Neural crest cell (in vitro differentiated cells): ENCODE data around the gene DNAL4. TPM values are rescaled to one million over a fixed set of nuclear protein-coding genes. Genes with fewer than 3 reads are reported as not detected.

Source experiments
- DNase-seq: peaks from one replicate; pipeline ENCODE4 v3.0.0; 2021; ENCODE audit warnings: low read depth, mixed read lengths, low spot score
- H3K27ac Mint-ChIP-seq: one replicate; pipeline ENCODE4 v1.8.0; 2021; ENCODE audit warnings: mild to moderate bottlenecking, mixed read lengths; ENCODE audit not compliant: unreplicated experiment
- H3K27me3 Mint-ChIP-seq: 2 replicates; pipeline ENCODE4 v1.8.0; 2021; ENCODE audit warnings: low read depth, mild to moderate bottlenecking, mixed read lengths
- H3K36me3 Mint-ChIP-seq: 2 replicates; pipeline ENCODE4 v1.8.0; 2021; ENCODE audit warnings: low read depth, mild to moderate bottlenecking, mixed read lengths
- H3K4me1 Mint-ChIP-seq: 2 replicates; pipeline ENCODE4 v1.8.0; 2021; ENCODE audit warnings: mixed read lengths
- H3K4me3 Mint-ChIP-seq: one replicate; pipeline ENCODE4 v1.8.0; 2021; ENCODE audit warnings: mild to moderate bottlenecking, mixed read lengths
- H3K9me3 Mint-ChIP-seq: 2 replicates; pipeline ENCODE4 v1.8.0; 2021; ENCODE audit warnings: mixed read lengths
- total RNA-seq: library from RNA; stranded (reverse); gene quantifications from 2 replicates; pipeline ENCODE4 v1.2.1, GENCODE V29; 2021
- TF ChIP-seq, protein P1 (sequence below): fragments of 200-600 bp; sonication (generic); conservative IDR thresholded peaks from 2 replicates; pipeline ENCODE4 v1.5.0; 2021; ENCODE audit warnings: antibody characterized with exemption, mild to moderate bottlenecking

DNAL4 gene
- total RNA-seq, 1 donor from 2014 or later: 18.9 TPM

DNA sequence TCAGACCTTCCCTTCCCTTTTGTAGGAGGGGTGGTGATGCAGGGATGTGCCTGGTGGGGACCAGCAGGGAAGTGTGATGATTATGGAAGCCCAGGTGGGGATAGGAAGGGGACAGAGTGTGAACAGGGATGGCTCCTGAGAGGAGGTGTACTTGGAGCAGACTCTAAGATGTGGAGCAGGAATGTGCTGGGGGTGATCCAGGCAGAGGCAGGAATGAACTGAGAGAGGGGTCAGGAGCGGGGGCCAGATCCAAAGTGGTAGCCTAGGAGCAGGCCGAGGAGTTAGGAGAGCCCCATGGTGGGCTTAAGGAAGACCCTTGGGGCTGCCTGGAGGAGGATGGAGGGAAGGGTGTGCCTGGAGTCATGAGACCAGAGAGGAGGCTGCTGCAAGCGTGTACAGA, 46.2 kb upstream of the DNAL4 start:
- peak overlapping the region; percentile 50 for H3K4me3 Mint-ChIP-seq
- TF ChIP-seq, protein P1, sequence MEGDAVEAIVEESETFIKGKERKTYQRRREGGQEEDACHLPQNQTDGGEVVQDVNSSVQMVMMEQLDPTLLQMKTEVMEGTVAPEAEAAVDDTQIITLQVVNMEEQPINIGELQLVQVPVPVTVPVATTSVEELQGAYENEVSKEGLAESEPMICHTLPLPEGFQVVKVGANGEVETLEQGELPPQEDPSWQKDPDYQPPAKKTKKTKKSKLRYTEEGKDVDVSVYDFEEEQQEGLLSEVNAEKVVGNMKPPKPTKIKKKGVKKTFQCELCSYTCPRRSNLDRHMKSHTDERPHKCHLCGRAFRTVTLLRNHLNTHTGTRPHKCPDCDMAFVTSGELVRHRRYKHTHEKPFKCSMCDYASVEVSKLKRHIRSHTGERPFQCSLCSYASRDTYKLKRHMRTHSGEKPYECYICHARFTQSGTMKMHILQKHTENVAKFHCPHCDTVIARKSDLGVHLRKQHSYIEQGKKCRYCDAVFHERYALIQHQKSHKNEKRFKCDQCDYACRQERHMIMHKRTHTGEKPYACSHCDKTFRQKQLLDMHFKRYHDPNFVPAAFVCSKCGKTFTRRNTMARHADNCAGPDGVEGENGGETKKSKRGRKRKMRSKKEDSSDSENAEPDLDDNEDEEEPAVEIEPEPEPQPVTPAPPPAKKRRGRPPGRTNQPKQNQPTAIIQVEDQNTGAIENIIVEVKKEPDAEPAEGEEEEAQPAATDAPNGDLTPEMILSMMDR: no peak

DNA sequence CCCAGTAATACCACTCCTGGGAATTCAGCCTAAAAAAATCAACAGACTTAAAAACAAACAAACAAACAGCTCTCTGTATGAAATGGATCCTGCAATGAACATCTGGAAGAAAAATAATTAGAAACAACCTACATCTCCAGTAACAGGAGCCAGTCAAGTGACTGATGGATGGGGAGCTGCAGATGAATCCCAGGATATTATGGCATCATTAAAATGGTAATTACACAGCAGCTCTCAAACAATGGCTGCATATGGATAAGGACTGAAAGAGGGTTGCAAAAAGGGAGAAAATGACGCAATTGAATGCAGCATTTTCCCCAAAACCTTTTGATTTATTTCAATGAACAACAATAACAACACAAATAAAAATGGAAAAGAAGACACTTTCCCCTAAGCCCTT, 45.7 kb upstream of the DNAL4 start:
- TF ChIP-seq, protein P1: no peak
- Mint-ChIP-seq H3K4me3 (peak overlapping the region; percentile 50), H3K36me3 (no peaks in the 10 kb centered on the region), H3K27ac (no peak overlapping the region), H3K27me3 (peaks cover 61% of the 10 kb centered on the region), H3K4me1 (peaks cover 4% of the 10 kb centered on the region), H3K9me3 (no peaks in the 10 kb centered on the region)
- DNase-seq: no peak

More for the DNA sequence above, 46.2 kb upstream of the DNAL4 start:
- Mint-ChIP-seq H3K27me3 (peaks cover 63% of the 10 kb centered on the region), H3K36me3 (no peaks in the 10 kb centered on the region), H3K27ac (no peak overlapping the region), H3K9me3 (no peaks in the 10 kb centered on the region), H3K4me1 (peaks cover 4% of the 10 kb centered on the region)
- no peak for DNase-seq

DNA sequence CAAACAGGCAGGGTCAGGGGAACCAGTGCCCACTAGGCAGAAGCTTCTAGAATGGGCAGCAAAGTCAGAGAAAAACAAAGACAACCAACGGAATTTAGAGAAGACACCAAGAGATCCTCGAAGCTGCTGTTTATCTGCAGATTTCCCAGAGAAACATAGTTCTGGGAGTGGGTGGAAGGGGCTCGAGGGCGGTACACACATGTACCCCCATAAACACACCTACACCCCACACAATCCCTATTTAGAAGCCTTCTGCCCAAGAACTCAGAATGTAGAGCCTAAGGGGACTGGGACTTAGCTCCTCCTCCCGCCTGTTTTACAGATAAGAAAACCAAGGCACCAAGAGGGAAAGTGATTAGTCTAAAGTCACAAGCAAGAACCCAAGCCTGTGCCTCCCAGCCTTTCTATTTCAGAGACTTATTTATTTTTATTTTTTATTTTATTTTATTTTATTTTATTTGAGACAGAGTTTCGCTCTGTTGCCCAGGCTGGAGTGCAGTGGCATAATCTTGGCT, 43.5 kb upstream of the DNAL4 start:
- no peak for DNase-seq
- TF ChIP-seq, protein P1: no peak
- no peak overlapping the region for H3K4me3 Mint-ChIP-seq
- H3K27me3 Mint-ChIP-seq: peaks cover 59% of the 10 kb centered on the region
- no peak overlapping the region for H3K27ac Mint-ChIP-seq
- H3K36me3 Mint-ChIP-seq: no peaks in the 10 kb centered on the region
- H3K4me1 Mint-ChIP-seq: no peaks in the 10 kb centered on the region
- H3K9me3 Mint-ChIP-seq: no peaks in the 10 kb centered on the region

DNA sequence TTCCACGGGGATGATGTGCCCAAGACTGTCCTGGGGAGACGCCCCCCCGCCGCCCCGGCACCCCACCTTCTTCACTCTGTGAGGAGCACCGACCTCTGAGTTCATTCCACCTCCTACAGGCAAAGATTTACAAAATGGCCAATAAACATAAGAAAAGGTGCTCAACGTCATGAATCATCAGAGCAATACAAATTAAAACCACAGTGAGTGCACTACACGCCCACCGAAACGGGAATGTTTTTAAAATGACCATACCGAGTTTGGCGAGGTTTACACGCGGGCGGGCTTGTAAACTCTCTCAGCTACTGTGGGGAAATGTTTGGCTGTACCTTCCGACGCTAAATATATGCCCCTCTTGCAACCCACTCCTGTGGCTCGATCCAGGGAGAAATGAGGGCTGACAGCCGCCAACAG, 42.0 kb upstream of the DNAL4 start:
- H3K4me1 Mint-ChIP-seq: no peaks in the 10 kb centered on the region
- H3K4me3 Mint-ChIP-seq: no peak overlapping the region
- H3K36me3 Mint-ChIP-seq: no peaks in the 10 kb centered on the region
- TF ChIP-seq, protein P1: no peak
- H3K27ac Mint-ChIP-seq: no peak overlapping the region
- H3K27me3 Mint-ChIP-seq: peaks cover 47% of the 10 kb centered on the region
- H3K9me3 Mint-ChIP-seq: no peaks in the 10 kb centered on the region
- DNase-seq: no peak

DNA sequence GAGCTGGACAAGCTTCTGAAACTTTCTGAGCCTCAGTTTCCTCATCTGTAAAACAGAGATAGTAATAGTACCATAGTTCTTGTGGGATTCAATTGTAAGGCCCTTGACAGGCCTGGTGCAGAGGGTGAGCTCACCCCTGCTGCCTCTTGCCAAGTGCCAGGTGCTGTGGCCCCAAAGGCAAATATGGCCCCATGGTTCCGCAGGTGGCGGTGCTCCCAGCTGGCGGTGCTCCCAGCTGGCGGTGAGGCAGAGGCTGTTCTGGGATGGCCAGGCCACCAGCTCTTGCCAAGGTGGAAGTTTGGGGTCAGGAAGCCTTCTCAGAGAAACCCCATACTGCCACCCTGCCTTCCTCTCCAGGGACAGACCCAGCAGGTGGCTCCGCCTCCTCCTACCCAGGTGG, 41.0 kb upstream of the DNAL4 start:
- Mint-ChIP-seq H3K4me3 (no peak overlapping the region), H3K27me3 (peaks cover 38% of the 10 kb centered on the region), H3K9me3 (no peaks in the 10 kb centered on the region), H3K36me3 (no peaks in the 10 kb centered on the region), H3K27ac (no peak overlapping the region), H3K4me1 (no peaks in the 10 kb centered on the region)
- TF ChIP-seq, protein P1: no peak
- DNase-seq: no peak
